NB4 (cell line): ENCODE data around the gene ZNF641.
A peak's percentile ranks its signal among the peaks of the same experiment; 100 is the strongest.

ENCODE experiments used
- DNase-seq: peaks from one replicate; pipeline ENCODE4 v3.0.0; 2010; ENCODE audit warnings: low read depth
- H3K4me3 ChIP-seq: one replicate; pipeline ENCODE4 v1.5.1; 2011; ENCODE audit warnings: mild to moderate bottlenecking, low read depth, low read length, moderate library complexity
- MYC ChIP-seq: IDR thresholded peaks from 2 replicates; pipeline ENCODE4 v1.6.1; 2011; ENCODE audit warnings: low read depth, low read length
- POLR2A ChIP-seq: IDR thresholded peaks from 2 replicates; pipeline ENCODE4 v1.6.1; 2011; ENCODE audit warnings: mild to moderate bottlenecking; ENCODE audit not compliant: insufficient read length; ENCODE audit errors: extremely low read depth
- TF ChIP-seq, protein P1 (sequence below): IDR thresholded peaks from 2 replicates; pipeline ENCODE4 v1.6.1; 2011; ENCODE audit warnings: low read depth, low read length
- TF ChIP-seq, protein P2 (sequence below): IDR thresholded peaks from one replicate; pipeline ENCODE4 v1.5.1; 2012; ENCODE audit warnings: low read depth, low read length

Gene ZNF641

DNA sequence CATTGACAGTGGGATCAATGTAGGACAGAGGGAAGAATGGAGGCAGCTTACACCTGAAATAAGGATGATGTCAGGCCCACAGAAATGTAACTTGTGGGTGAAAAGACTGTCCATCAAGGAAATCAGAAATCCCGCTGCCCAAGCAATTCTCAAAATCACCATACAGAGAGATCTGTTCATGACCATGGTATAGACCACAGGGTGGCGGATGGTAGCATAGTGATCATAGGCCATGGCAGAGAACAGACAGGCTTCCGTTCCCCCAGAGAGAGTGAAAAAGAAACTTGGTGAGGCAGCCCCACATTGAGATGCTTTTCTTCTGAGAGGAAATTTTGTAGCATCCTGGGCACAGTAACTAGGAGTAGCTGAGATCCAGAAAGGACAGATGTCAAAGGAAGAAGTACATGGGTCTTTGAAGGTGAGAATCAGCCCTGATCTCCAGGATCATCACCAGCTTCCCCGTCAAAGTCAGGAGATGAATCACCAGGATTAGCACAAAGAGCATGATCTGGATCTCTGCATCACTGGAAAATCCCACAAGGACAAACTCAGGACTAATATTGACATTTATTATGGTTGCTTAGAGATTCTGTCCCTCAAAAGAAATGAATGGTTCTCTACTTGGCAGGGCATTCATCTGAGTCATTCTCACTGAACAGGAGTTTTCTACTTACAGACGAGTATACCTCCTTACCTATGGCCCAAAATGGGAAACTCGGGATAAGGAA lies 5.5 kb upstream of the ZNF641 start:
- no peak overlapping the region for H3K4me3 ChIP-seq
- no peak for DNase-seq
- no peak for TF ChIP-seq MYC
- TF ChIP-seq, protein P1, sequence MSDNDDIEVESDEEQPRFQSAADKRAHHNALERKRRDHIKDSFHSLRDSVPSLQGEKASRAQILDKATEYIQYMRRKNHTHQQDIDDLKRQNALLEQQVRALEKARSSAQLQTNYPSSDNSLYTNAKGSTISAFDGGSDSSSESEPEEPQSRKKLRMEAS = no peak
- TF ChIP-seq POLR2A = no peak
- TF ChIP-seq, protein P2, sequence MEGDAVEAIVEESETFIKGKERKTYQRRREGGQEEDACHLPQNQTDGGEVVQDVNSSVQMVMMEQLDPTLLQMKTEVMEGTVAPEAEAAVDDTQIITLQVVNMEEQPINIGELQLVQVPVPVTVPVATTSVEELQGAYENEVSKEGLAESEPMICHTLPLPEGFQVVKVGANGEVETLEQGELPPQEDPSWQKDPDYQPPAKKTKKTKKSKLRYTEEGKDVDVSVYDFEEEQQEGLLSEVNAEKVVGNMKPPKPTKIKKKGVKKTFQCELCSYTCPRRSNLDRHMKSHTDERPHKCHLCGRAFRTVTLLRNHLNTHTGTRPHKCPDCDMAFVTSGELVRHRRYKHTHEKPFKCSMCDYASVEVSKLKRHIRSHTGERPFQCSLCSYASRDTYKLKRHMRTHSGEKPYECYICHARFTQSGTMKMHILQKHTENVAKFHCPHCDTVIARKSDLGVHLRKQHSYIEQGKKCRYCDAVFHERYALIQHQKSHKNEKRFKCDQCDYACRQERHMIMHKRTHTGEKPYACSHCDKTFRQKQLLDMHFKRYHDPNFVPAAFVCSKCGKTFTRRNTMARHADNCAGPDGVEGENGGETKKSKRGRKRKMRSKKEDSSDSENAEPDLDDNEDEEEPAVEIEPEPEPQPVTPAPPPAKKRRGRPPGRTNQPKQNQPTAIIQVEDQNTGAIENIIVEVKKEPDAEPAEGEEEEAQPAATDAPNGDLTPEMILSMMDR = no peak

- H3K4me3 ChIP-seq = no peak overlapping the region
- peak; percentile 13 for DNase-seq
- TF ChIP-seq, protein P1 = no peak
- TF ChIP-seq MYC (no peak), POLR2A (no peak)
- TF ChIP-seq, protein P2 = no peak
Observed at GRCh38 chr12:48352157-48352760, 1.5 kb upstream of the ZNF641 start.

DNA sequence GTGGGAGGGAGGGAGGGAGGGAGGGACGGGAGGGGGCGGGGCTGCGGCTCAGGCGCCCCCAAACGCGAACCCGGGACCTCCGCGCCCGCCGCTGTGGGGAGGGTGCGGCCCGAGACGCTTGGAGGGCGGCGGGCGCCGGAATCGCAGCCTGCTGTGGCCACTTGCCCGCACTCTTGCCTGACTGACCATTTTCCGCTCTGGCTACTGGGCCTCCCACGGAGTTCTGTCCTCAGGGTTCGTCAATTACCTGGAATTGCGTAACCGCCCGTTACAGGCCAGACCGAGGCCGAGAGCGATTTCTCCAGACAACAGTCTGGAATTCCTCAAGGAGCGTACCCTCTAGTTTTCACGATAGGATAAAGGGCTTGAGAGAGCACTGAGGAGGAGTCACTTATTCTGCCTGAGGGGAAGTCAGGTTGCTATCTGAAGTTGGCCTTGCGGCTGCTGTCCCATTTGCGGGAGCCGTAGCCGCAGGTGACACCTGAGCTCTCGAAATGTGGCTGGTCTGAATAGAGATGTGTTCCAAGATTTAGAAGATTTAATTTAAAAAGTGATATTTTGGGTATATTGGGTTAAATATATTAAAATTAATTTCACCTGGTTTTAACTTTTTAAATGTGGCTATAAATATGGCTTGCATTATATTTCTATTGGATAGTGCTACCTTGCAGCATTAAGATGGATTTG lies 446 bp upstream of the ZNF641 start:
- H3K4me3 ChIP-seq = peak overlapping the region; percentile 83
- no peak for DNase-seq
- TF ChIP-seq, protein P2 = no peak
- TF ChIP-seq MYC (no peak), POLR2A (no peak)
- TF ChIP-seq, protein P1 = no peak

DNA sequence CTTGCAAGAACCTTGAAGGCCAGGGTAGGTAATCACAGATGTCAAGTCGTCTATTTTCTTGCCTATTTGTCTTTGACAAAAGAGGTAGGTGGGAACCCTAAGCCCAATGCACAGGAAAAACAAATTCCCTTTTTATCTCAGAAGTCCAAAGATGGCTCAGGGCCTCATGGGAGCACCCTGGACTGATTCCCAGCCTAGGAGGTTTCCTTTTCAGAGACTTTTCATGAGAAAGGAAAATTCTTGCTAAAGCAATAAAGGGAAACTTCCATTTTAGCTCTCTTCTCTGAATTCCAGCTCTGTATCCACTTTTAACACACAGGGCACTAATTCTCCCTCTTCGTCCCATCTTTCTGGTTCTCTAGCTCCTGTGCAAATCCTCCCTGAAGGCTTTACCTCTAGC lies 1.2 kb downstream of the ZNF641 start:
- H3K4me3 ChIP-seq = no peak overlapping the region
- DNase-seq = no peak
- TF ChIP-seq, protein P2 = no peak
- TF ChIP-seq, protein P1 = no peak

- DNase-seq = no peak
- no peak overlapping the region for H3K4me3 ChIP-seq
- TF ChIP-seq, protein P2 = no peak
- TF ChIP-seq POLR2A = no peak
- TF ChIP-seq, protein P1 = no peak
- no peak for TF ChIP-seq MYC
Observed at GRCh38 chr12:48342980-48343379, 7.7 kb downstream of the ZNF641 start.
